ENCODE data around the gene AP4S1.
"Not testable (repeated sequence)": the region's sequence is repeated elsewhere in the genome, so short reads cannot be mapped to it uniquely, and the experiment has no call there.

AP4S1 gene

GRCh38 chr14:31009836-31010574, 15.4 kb upstream of the AP4S1 start:
- DNase-seq, result no peak

- DNase-seq, result no peak
These were observed 14.5 kb upstream of the AP4S1 start for GRCh38 chr14:31010935-31011334.

GRCh38 chr14:31013841-31014240, 11.6 kb upstream of the AP4S1 start:
- DNase-seq, result no peak

GRCh38 chr14:31018057-31018645, 7.3 kb upstream of the AP4S1 start:
- DNase-seq, result no peak

GRCh38 chr14:31020834-31021575, 4.4 kb upstream of the AP4S1 start:
- DNase-seq, result no peak

- DNase-seq, result no peak
These were observed 3.9 kb upstream of the AP4S1 start for GRCh38 chr14:31021576-31021949.

- no peak for DNase-seq
These were observed 3.1 kb upstream of the AP4S1 start for GRCh38 chr14:31022386-31022785.

- no peak for DNase-seq
These were observed 1.4 kb upstream of the AP4S1 start for GRCh38 chr14:31024010-31024480.

GRCh38 chr14:31024577-31025366, 677 bp upstream of the AP4S1 start:
- no peak for DNase-seq

GRCh38 chr14:31026077-31026449, 614 bp downstream of the AP4S1 start, which contains the start of gene STRN3:
Gene STRN3 (minus strand): TSS chr14:31026379. CDS start chr14:31026185, 194 bp downstream.
- no peak for DNase-seq

GRCh38 chr14:31026450-31027235, 1.2 kb downstream of the AP4S1 start:
- peak; percentile 84 for DNase-seq

GRCh38 chr14:31027847-31028246, 2.4 kb downstream of the AP4S1 start:
- DNase-seq, result no peak

GRCh38 chr14:31029016-31029970, 3.8 kb downstream of the AP4S1 start:
- no peak for DNase-seq

GRCh38 chr14:31030469-31030868, 5.0 kb downstream of the AP4S1 start:
- no peak for DNase-seq

- no peak for DNase-seq
These were observed 11.1 kb downstream of the AP4S1 start for GRCh38 chr14:31036552-31036951.

- no peak for DNase-seq
These were observed 12.3 kb downstream of the AP4S1 start for GRCh38 chr14:31037709-31038221.

- no peak for DNase-seq
These were observed 13.2 kb downstream of the AP4S1 start for GRCh38 chr14:31038521-31039166.

- DNase-seq, result no peak
These were observed 16.9 kb downstream of the AP4S1 start for GRCh38 chr14:31042300-31042699.

GRCh38 chr14:31042893-31043292, 17.4 kb downstream of the AP4S1 start:
- not testable (repeated sequence) for DNase-seq

- DNase-seq, result no peak
These were observed 17.9 kb downstream of the AP4S1 start for GRCh38 chr14:31043379-31043778.

Measured in effector CD4-positive, alpha-beta T cell (primary cell).